OCI-LY3 (cell line): ENCODE results near the gene NTRK1.

Experiments
- H2AFZ ChIP-seq: fragments of 200-600, 300-600 bp; shearing (Covaris generic); 2 replicates; pipeline ENCODE4 v1.6.0; 2014; ENCODE audit warnings: antibody characterized with exemption, low read depth, low read length
- H3K27ac ChIP-seq: fragments of 200-600, 300-600 bp; sonication (generic); 2 replicates; pipeline ENCODE4 v1.5.1; 2014; ENCODE audit warnings: mild to moderate bottlenecking, low read length, moderate library complexity, mixed read lengths
- H3K27me3 ChIP-seq: fragments of 200-600, 300-600 bp; sonication (generic); 2 replicates; pipeline ENCODE4 v1.6.1; 2014; ENCODE audit warnings: low read depth, low read length, mixed read lengths
- H3K36me3 ChIP-seq: fragments of 200-600, 300-600 bp; sonication (generic); replicated peaks from 2 replicates; pipeline ENCODE3; 2014; ENCODE audit warnings: low read depth, low read length, mixed read lengths
- H3K4me1 ChIP-seq: fragments of 300-600, 200-600 bp; sonication (generic); 2 replicates; pipeline ENCODE4 v1.6.1; 2014; ENCODE audit warnings: low read length, mixed read lengths
- H3K4me2 ChIP-seq: fragments of 200-600, 300-600 bp; sonication (generic); 2 replicates; pipeline ENCODE4 v1.6.1; 2014; ENCODE audit warnings: low read length, mixed read lengths
- H3K4me3 ChIP-seq: fragments of 300-600, 200-600 bp; sonication (generic); 2 replicates; pipeline ENCODE4 v1.5.1; 2014; ENCODE audit warnings: antibody characterized with exemption, mild to moderate bottlenecking, low read length, moderate library complexity
- H3K79me2 ChIP-seq: fragments of 300-600, 200-600 bp; shearing (Covaris generic); 2 replicates; pipeline ENCODE4 v1.6.1; 2014; ENCODE audit warnings: mild to moderate bottlenecking, low read length, mixed read lengths
- H3K9ac ChIP-seq: fragments of 300-600, 200-600 bp; shearing (Covaris generic); 2 replicates; pipeline ENCODE4 v1.6.0; 2014; ENCODE audit warnings: mild to moderate bottlenecking, low read length, moderate library complexity
- H3K9me3 ChIP-seq: fragments of 200-600, 300-600 bp; shearing (Covaris generic); 2 replicates; pipeline ENCODE4 v1.6.1; 2014; ENCODE audit warnings: low read length, mixed read lengths; ENCODE audit not compliant: insufficient read depth
- H4K20me1 ChIP-seq: fragments of 200-600, 300-600 bp; sonication (generic); 2 replicates; pipeline ENCODE4 v1.6.1; 2016; ENCODE audit warnings: low read length, mixed read lengths; ENCODE audit not compliant: insufficient read depth
- EZH2phosphoT487 ChIP-seq: fragments of 200-600 bp; shearing (Covaris generic); IDR thresholded peaks from 2 replicates; pipeline ENCODE4 v1.6.1; 2018; ENCODE audit warnings: antibody characterized with exemption, mixed run types, low read depth
- TF ChIP-seq, protein P1 (sequence below): fragments of 200-600, 300-600 bp; sonication (generic); IDR thresholded peaks from 2 replicates; pipeline ENCODE4 v1.5.1; 2014; ENCODE audit warnings: antibody characterized with exemption, low read length, low read depth

Gene NTRK1

DNA sequence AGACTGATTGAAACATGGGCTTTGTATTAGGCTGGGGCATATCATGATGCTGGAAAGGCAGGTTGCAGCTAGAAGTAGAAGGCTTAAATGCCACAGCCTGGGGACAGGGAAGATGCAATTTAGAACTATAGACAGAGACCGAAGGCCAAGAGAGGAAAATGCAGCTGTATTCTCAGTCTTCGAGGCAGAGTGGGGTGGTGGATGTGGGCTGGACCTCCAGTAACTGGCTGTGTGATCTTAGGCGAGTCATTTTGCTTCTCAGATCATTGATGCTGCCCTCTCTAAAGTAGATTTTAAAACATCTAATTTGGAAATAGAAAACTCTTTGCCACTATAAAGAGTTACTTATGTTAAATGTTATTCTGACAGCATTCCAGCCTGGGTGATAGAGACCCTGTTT is 26.3 kb upstream of the NTRK1 start:
- no peaks in the 10 kb centered on the region for H3K36me3 ChIP-seq
- H3K27me3 ChIP-seq = no peaks in the 10 kb centered on the region
- H3K4me1 ChIP-seq = peaks cover 54% of the 10 kb centered on the region
- no peak overlapping the region for H3K9ac ChIP-seq
- H2AFZ ChIP-seq = no peak overlapping the region
- TF ChIP-seq, protein P1, sequence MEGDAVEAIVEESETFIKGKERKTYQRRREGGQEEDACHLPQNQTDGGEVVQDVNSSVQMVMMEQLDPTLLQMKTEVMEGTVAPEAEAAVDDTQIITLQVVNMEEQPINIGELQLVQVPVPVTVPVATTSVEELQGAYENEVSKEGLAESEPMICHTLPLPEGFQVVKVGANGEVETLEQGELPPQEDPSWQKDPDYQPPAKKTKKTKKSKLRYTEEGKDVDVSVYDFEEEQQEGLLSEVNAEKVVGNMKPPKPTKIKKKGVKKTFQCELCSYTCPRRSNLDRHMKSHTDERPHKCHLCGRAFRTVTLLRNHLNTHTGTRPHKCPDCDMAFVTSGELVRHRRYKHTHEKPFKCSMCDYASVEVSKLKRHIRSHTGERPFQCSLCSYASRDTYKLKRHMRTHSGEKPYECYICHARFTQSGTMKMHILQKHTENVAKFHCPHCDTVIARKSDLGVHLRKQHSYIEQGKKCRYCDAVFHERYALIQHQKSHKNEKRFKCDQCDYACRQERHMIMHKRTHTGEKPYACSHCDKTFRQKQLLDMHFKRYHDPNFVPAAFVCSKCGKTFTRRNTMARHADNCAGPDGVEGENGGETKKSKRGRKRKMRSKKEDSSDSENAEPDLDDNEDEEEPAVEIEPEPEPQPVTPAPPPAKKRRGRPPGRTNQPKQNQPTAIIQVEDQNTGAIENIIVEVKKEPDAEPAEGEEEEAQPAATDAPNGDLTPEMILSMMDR = no peak
- TF ChIP-seq EZH2phosphoT487 = no peak
- H3K4me3 ChIP-seq = no peak overlapping the region
- H3K9me3 ChIP-seq = no peaks in the 10 kb centered on the region
- no peaks in the 10 kb centered on the region for H4K20me1 ChIP-seq
- no peaks in the 10 kb centered on the region for H3K79me2 ChIP-seq
- no peak overlapping the region for H3K27ac ChIP-seq
- peak overlapping the region; percentile 17; the same call in 1 of the 2 replicates for H3K4me2 ChIP-seq

GRCh38 chr1:156836041-156836654 is 24.5 kb upstream of the NTRK1 start:
- TF ChIP-seq, protein P1 = no peak
- no peak for TF ChIP-seq EZH2phosphoT487
- H3K9me3 ChIP-seq = no peaks in the 10 kb centered on the region
- H3K27ac ChIP-seq = peak overlapping the region; percentile 53; the same call in 1 of the 2 replicates
- H3K4me3 ChIP-seq = peak overlapping the region; percentile 43; the same call in 1 of the 2 replicates
- peak overlapping the region; percentile 25; the same call in 1 of the 2 replicates for H3K9ac ChIP-seq
- no peaks in the 10 kb centered on the region for H4K20me1 ChIP-seq
- H2AFZ ChIP-seq = no peak overlapping the region
- H3K36me3 ChIP-seq = no peaks in the 10 kb centered on the region
- peaks cover 65% of the 10 kb centered on the region for H3K4me1 ChIP-seq
- peak overlapping the region; percentile 80 for H3K4me2 ChIP-seq
- no peaks in the 10 kb centered on the region for H3K79me2 ChIP-seq
- H3K27me3 ChIP-seq = no peaks in the 10 kb centered on the region

GRCh38 chr1:156836892-156837291 is 23.8 kb upstream of the NTRK1 start:
- Histone ChIP-seq H3K9me3 (no peaks in the 10 kb centered on the region), H3K4me1 (peaks cover 65% of the 10 kb centered on the region), H3K27ac (peak overlapping the region; percentile 53; the same call in 1 of the 2 replicates), H3K4me2 (peak overlapping the region; percentile 80), H3K9ac (peak overlapping the region; percentile 25; the same call in 1 of the 2 replicates), H3K36me3 (no peaks in the 10 kb centered on the region), H4K20me1 (no peaks in the 10 kb centered on the region), H2AFZ (no peak overlapping the region), H3K79me2 (no peaks in the 10 kb centered on the region), H3K4me3 (no peak overlapping the region), H3K27me3 (no peaks in the 10 kb centered on the region)
- TF ChIP-seq, protein P1 = no peak
- TF ChIP-seq EZH2phosphoT487 = no peak

DNA sequence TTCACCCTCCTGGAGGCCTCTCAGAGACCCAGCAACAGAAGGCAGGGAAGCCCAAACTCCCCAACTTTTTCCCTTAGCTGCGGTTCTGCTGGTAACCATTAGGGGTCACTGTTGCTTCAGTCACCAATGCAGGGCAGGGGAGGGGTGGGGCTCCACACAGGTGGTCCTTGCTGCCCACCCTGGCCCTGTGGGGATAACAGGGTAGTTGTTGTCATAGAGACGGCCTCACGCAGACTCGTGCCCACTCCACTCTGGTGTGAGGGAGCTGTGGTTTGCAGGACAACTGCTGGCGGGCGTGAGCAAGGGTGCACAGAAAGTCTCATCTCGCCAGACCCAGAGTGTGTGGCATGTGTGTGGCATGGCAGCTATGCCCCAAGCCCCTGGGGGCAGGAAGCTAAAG is 21.7 kb upstream of the NTRK1 start:
- H3K9me3 ChIP-seq = no peaks in the 10 kb centered on the region
- no peak overlapping the region for H2AFZ ChIP-seq
- H4K20me1 ChIP-seq = no peaks in the 10 kb centered on the region
- no peaks in the 10 kb centered on the region for H3K27me3 ChIP-seq
- H3K4me2 ChIP-seq = peak overlapping the region; percentile 66
- no peak overlapping the region for H3K9ac ChIP-seq
- no peak overlapping the region for H3K27ac ChIP-seq
- no peaks in the 10 kb centered on the region for H3K79me2 ChIP-seq
- peaks cover 59% of the 10 kb centered on the region for H3K4me1 ChIP-seq
- peak overlapping the region; percentile 44 for H3K4me3 ChIP-seq
- H3K36me3 ChIP-seq = no peaks in the 10 kb centered on the region
- TF ChIP-seq EZH2phosphoT487 = no peak
- TF ChIP-seq, protein P1 = peak; percentile 97
